ENCODE data around the gene MBD2.

- no peak for TF ChIP-seq EZH2 (IDR thresholded peaks at IDR 0.05; ENCODE audit: borderline replicate concordance, low read depth, low read length, poor library complexity, severe bottlenecking)
- TF ChIP-seq CTCF (conservative IDR thresholded peaks at IDR 0.05; ENCODE audit: low read depth, low read length), result no peak
These were observed 19.6 kb downstream of the MBD2 start for GRCh38 chr18:54204883-54205282.
